GM18508 (cell line): ENCODE data around the gene PHAX.
"Not testable (repeated sequence)": the region's sequence is repeated elsewhere in the genome, so short reads cannot be mapped to it uniquely, and the experiment has no call there.

ENCODE experiments used
- ATAC-seq: cut with Tn5 transposase; IDR thresholded peaks from one replicate; pipeline ENCODE4 v1.9.1; 2021; ENCODE audit warnings: moderate number of reproducible peaks; ENCODE audit not compliant: insufficient read depth, unreplicated experiment

PHAX gene

DNA sequence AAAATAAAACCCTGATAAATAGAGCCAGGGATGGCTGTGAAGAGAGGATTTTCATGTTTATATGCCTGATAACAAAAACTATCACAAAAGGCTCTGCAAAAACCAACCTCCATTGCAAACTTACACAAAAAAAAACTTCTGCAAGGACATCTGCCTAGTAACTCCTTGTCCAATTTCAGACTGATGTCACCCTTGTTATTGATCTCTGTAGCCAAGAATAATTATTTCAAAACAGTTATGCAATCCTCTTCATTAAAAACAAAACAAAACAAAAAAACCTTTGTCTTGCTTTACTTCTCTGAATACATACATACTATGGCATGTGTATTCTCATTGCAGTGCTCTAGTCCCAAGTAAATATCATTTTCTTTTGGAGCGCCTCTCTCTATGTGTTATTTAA is 49.7 kb downstream of the PHAX start:
- ATAC-seq, result no peak

DNA sequence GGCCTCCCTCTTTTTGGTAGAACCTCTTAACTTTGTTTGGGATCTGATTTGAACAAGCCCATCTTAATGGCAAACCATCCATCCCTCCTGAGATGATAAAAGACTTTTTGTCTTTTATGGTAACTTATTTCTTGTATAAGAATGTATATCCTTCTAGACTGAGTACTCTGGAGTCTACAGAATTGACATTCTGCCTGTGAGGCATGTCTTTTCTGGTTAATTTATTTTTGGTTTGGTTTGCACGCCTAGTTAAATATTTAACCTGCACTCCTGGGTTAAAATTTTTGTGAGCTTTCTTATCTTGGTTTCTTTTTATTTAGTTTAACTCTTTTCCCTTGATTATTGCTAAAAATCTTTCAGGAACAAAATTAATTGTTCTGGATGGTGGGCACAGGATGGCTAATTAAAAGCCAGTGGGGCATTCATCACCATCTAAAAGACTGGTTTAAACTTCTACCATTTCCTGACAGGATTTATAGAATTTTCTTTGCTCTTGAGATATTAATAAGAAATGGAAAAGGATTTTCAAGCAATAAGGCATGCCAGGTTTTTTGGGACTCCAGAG is 50.3 kb downstream of the PHAX start:
- peak; percentile 42 for ATAC-seq

DNA sequence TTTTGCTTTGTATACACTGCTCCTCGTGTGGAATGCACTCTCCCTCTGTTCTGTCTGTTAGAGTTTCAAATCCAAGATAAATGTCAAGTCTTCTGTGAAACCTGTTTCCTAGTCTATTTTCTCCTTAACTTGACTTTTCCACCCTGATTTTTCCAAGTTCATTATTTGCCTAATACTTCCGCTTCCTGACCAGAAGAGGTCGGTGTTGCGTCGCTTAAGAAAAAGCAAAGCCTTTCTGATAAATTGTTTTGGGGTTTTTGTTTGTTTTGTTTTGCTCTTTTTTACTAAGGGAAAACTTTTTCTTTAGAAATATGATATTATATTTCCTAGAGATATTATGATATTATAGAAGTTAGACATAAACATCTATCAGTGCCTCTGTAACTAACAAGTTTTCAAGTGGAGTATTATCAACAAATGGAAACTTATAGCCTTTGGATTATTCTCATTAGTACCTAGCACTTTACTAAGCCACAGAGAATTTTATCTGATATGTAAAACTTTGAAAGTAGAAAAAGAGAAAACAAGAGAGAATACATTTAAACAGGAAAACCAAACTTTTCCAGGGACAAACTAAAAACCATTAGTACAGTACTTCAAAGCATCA is 55.8 kb downstream of the PHAX start:
- no peak for ATAC-seq

DNA sequence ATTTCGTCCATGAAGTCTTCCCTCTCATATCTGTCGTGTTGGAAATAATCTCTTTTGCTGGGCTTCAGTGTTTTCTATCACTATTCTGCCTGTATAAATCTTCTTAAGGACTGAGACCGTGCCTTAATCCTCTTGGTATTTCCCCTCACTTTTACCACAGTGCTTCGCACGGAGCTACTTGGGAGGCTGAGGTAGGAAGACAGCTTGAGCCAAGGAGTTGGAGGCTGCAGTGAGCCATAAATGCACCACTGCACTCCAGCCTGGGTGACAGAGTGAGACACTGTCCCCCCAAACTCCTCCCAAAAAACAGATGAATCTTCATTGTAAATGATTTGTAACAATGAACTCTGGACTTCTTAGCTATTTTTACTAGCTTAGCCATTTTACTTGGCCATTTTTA is 57.8 kb downstream of the PHAX start:
- ATAC-seq, result no peak

DNA sequence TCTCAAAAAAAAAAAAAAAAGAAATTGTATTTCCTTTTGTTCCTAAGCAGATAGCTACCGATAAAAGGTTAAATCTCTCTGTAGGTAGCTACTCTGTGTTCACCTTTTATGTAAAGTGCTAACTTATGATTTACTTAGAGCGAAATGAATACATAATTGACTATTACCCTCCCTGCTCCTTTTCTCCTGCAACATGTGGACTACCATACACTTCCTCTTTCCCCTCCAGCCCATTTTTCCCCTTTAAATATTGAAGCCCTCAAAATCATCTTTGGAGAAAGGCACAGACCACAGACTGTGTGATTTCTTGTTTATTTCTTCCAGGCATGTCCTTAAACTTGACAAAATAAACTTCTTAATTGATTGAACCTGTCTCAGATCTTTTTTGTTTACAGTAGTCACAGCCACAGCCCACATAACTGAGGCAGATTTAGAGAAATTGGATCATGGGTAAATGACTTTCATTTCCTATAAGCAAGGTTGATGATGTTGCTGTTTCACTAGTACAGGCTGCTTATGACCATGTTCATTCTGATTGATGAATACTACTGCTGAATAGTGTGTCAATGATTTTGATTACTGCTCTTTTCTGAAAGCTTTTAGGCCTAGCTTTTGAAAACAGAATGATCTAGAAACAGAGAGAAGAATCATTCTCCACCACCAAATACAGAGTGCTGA is 59.2 kb downstream of the PHAX start:
- ATAC-seq, result no peak

DNA sequence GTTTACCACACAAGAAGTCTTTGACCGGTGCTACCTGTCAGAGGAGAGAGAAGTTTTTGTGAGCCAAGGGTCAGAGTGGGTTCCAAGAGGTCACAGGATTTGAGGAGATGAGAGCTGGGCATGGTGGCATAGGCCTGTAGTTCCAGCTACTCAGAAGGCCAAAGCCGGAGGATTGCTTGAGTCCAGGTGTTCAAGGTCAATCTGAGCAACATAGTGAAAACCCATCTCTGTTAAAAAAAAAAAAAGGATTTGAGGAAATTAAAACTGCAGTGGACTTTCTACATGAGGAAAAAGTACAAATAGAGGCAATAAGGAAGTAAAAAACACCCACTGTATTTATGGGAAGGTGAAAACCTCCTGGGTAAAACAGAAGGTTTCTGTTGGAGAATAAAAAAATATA is 63.8 kb downstream of the PHAX start:
- ATAC-seq, result no peak

DNA sequence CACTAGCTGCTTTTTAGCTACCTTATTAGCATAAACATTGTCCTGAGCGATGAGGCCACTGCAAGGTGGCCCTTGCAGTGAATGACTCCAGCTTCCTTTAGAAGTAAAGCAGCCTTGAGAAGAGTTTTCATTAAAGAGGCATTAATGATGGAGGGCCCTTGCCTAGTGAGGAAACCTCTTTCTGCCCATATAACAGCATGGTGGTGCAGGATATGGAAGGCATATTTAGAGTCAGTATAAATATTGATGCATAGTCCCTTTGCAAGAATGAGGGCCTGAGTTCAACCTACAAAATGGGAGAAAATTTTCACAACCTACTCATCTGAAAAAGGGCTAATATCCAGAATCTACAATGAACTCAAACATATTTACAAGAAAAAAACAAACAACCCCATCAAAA is 69.4 kb downstream of the PHAX start:
- not testable (repeated sequence) for ATAC-seq

DNA sequence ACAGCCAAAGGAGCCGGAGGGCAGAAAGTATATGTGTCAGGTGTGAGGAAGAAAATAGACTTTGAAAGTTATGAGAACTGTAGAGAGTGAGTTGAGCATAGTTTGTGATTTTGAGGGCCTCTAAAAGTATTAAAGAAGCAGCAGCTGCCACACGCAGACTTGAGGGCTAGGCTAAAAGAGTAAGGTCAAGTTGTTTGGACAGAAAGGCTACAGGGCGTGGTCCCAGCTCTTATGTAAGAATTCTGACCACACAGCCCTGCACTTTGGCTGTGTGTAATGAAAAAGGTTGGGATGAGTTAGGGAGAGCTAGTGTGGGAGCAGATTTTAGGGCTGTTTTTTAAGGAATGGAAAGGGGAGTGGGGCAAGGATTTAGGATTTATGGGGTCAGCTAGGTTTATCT is 70.9 kb downstream of the PHAX start:
- not testable (repeated sequence) for ATAC-seq

DNA sequence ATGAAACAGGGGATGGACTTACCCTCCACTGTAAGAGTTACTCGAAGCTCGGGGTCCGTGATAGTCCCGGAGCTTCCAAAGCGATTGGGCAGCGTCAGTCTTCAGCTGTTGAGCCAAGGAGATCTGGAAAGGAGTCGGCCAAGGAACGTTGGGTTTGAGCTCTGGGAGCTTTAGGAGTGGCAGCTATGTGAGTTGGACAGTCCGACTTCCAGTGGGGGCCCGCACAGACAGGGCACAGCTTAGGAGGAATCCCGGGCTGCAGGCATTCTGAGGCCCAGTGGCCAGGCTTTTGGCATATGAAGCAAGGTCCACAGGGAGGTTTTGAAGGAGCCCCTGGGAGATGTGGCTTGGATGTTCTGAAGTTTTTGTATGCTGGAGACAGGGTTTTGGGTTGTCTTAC is 72.7 kb downstream of the PHAX start:
- no peak for ATAC-seq

DNA sequence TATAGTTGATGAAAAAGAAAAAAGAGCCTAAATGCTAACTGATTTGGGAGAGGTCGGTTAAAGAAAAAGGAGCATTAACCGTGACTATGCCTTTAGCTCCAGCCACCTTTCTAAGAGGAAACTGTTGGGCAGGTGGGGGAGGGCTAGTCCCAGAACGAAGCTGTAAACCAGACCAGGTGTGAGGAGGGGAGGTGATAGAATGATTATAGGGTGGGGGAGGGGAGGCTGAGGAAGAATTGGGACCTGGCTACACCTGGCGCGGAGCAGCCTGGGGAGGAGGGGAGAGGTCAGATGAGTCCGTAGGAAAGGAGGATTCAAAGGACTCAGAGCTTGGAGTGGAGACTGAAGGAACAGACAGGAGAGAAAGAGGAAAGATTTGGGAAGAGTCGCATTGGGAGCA is 73.4 kb downstream of the PHAX start:
- ATAC-seq, result no peak

DNA sequence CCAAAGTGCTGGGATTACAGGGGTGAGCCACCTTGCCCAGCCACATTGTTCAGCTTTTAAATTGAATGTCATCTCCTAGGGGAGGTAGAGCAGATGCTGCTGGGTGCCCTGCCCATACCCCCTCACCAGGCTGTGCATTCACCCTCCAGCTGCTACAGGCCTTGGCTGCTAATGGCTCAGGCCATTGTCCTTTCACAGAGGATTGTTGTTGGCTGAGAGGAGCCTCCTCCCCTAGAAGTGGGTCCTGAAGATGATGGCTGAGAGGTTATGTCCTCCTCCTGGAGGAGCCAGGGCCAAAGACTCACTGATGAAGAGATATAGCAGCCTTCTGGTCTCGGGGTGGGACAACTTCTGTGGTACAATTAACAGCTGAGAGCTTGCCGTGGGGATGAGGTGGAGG is 74.6 kb downstream of the PHAX start:
- no peak for ATAC-seq

DNA sequence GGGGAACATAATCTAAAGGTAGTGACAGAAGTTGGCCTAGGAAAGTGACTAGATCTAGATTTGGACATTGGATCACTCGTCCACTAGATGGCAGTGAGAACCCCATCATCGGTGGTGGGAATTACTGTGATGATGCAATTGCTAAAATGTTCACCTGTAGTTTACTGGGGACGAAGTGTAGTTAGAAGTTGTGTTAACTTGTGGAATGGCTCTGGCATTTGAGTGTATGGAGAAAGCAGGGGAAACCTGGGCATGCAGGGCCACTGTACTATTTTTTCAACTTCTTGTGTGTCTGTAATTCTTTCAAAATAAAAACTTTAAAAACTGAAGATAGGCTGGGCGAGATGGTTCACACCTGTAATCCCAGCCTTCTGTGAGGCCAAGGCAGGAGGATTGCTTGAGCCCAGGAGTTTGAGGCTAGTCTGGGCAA is 75.5 kb downstream of the PHAX start:
- no peak for ATAC-seq
